IMR-90 (cell line): Measurements from ENCODE around the gene MAGI2. TPM values are rescaled to one million over a fixed set of nuclear protein-coding genes. Genes with fewer than 3 reads are reported as not detected.

ENCODE experiments used
- ATAC-seq: fragments of 200-7000 bp; cut with Tn5 transposase; 2 replicates; pipeline ENCODE4 v1.9.1; 2020; ENCODE audit warnings: low read depth, mild to moderate bottlenecking, moderate library complexity
- BruUV-seq: library from RNA; stranded (reverse); fragments of 400-500 nt; replicated peaks from 2 replicates; lab custom pipeline; 2021; lab: Mats Ljungman, UMichigan
- CTCF ChIA-PET: fragments of 300-600 bp; formaldehyde crosslinking; extraction: SDS; loops from one replicate; lab custom pipeline; 2021; ENCODE audit warnings: antibody characterized with exemption; lab: Yijun Ruan, JAX
- POLR2A ChIA-PET: fragments of 300-600 bp; sonication (Branson Sonifier 250); formaldehyde crosslinking; loops from one replicate; lab custom pipeline; 2022; ENCODE audit warnings: antibody characterized with exemption; ENCODE audit not compliant: unreplicated experiment; lab: Charles Lee
- DNase-seq: peaks from one replicate; pipeline ENCODE4 v3.0.0; 2013
- H2AFZ ChIP-seq: replicated peaks from 2 replicates; pipeline ENCODE3; 2013; ENCODE audit warnings: low read length, mild to moderate bottlenecking; ENCODE audit not compliant: poor library complexity
- H2AK5ac ChIP-seq: 2 replicates; pipeline ENCODE4 v1.6.1; 2013; ENCODE audit warnings: low read depth, low read length, inconsistent platforms
- H2AK9ac ChIP-seq: replicated peaks from 2 replicates; pipeline ENCODE3; 2013; ENCODE audit warnings: mild to moderate bottlenecking, low read depth, low read length, moderate library complexity; ENCODE audit not compliant: poor library complexity
- H2BK120ac ChIP-seq: 2 replicates; pipeline ENCODE4 v1.6.1; 2013; ENCODE audit warnings: low read depth, low read length, inconsistent platforms
- H2BK15ac ChIP-seq: 3 replicates; pipeline ENCODE4 v1.6.1; 2013; ENCODE audit warnings: low read depth, low read length, inconsistent platforms
- H2BK20ac ChIP-seq: 2 replicates; pipeline ENCODE4 v1.6.1; 2013; ENCODE audit warnings: low read depth, mild to moderate bottlenecking, inconsistent platforms, low read length, moderate library complexity
- H2BK5ac ChIP-seq: 2 replicates; pipeline ENCODE4 v1.6.1; 2013; ENCODE audit warnings: mild to moderate bottlenecking, low read depth, low read length, inconsistent platforms; ENCODE audit not compliant: poor library complexity, severe bottlenecking
- H3K14ac ChIP-seq: replicated peaks from 2 replicates; pipeline ENCODE4 v1.6.1; 2013; ENCODE audit warnings: low read depth, low read length, inconsistent platforms
- H3K18ac ChIP-seq: 2 replicates; pipeline ENCODE4 v1.6.1; 2013; ENCODE audit warnings: low read depth, low read length, control low read depth
- H3K23ac ChIP-seq: 2 replicates; pipeline ENCODE4 v1.6.1; 2013; ENCODE audit warnings: low read depth, low read length, inconsistent platforms
- H3K27ac ChIP-seq: 2 replicates; pipeline ENCODE4 v1.5.1; 2013; ENCODE audit warnings: mild to moderate bottlenecking, control low read depth, low read length; ENCODE audit not compliant: insufficient read depth
- H3K27me3 ChIP-seq: 2 replicates; pipeline ENCODE4 v1.6.1; 2013; ENCODE audit warnings: low read length; ENCODE audit not compliant: control insufficient read depth, insufficient read depth
- H3K36me3 ChIP-seq: 2 replicates; pipeline ENCODE4 v1.6.1; 2013; ENCODE audit warnings: low read length, mixed read lengths; ENCODE audit not compliant: control insufficient read depth, insufficient read depth
- H3K4ac ChIP-seq: 2 replicates; pipeline ENCODE4 v1.6.1; 2013; ENCODE audit warnings: low read depth, low read length, inconsistent platforms
- H3K4me1 ChIP-seq: 2 replicates; pipeline ENCODE4 v1.6.1; 2013; ENCODE audit warnings: low read length, mixed read lengths; ENCODE audit not compliant: control insufficient read depth, insufficient read depth
- H3K4me2 ChIP-seq: 2 replicates; pipeline ENCODE4 v1.6.1; 2013; ENCODE audit warnings: low read depth, mild to moderate bottlenecking, control low read depth, low read length, moderate library complexity
- H3K4me3 ChIP-seq: 2 replicates; pipeline ENCODE4 v1.5.1; 2013; ENCODE audit warnings: low read depth, mild to moderate bottlenecking, control low read depth, low read length, moderate library complexity; ENCODE audit not compliant: insufficient read depth
- H3K56ac ChIP-seq: 2 replicates; pipeline ENCODE4 v1.6.1; 2013; ENCODE audit warnings: low read length, inconsistent platforms; ENCODE audit not compliant: insufficient read depth; ENCODE audit errors: extremely low read depth
- H3K79me1 ChIP-seq, 2 experiments: 2 replicates each; pipeline ENCODE4 v1.6.1; 2013; ENCODE audit warnings: low read length in 2 of 2, inconsistent platforms in 1 of 2, low read depth in 1 of 2
- H3K9ac ChIP-seq: 2 replicates; pipeline ENCODE4 v1.6.1; 2013; ENCODE audit warnings: low read depth, low read length, control low read depth
- H3K9me1 ChIP-seq: 2 replicates; pipeline ENCODE4 v1.6.1; 2013; ENCODE audit warnings: low read length, inconsistent platforms; ENCODE audit not compliant: insufficient read depth
- H3K9me3 ChIP-seq: 2 replicates; pipeline ENCODE4 v1.6.1; 2013; ENCODE audit warnings: low read length; ENCODE audit not compliant: control insufficient read depth, insufficient read depth
- H4K20me1 ChIP-seq: 2 replicates; pipeline ENCODE4 v1.6.1; 2013; ENCODE audit warnings: low read length, inconsistent platforms; ENCODE audit not compliant: insufficient read depth
- H4K5ac ChIP-seq: 2 replicates; pipeline ENCODE4 v1.6.1; 2013; ENCODE audit warnings: mild to moderate bottlenecking, low read depth, low read length, control low read depth
- H4K8ac ChIP-seq, 2 experiments: 2 replicates each; pipeline ENCODE4 v1.6.1; 2013; ENCODE audit warnings: low read depth in 2 of 2, low read length in 2 of 2, control low read depth in 1 of 2, inconsistent platforms in 1 of 2
- H4K91ac ChIP-seq: 2 replicates; pipeline ENCODE4 v1.6.1; 2013; ENCODE audit warnings: low read depth, low read length, inconsistent platforms; ENCODE audit not compliant: insufficient read depth
- MAFK ChIP-seq: IDR thresholded peaks from 2 replicates; pipeline ENCODE4 v1.6.1; 2012; ENCODE audit warnings: low read depth, low read length, improper control_type of control experiment
- SMC3 ChIP-seq: fragments of 150-350 bp; IDR thresholded peaks from 2 replicates; pipeline ENCODE4 v1.6.1; 2016; ENCODE audit warnings: low read depth, mild to moderate bottlenecking, antibody characterized with exemption, low read length, moderate library complexity
- WGBS, 2 experiments: methylation state at CpG; one replicate each; pipeline versions ENCODE4 v1.1.5 to v1.1.7; 2013; ENCODE audit warnings: missing lambda C conversion rate in 2 of 2; ENCODE audit not compliant: insufficient read length in 1 of 2; ENCODE audit errors: extremely low coverage in 2 of 2; 5-methylcytosine and 5-hydroxymethylcytosine counted together
- dilution Hi-C: fragments of 300-500 bp; cut with HindIII; formaldehyde crosslinking; loops from one replicate; pipeline ENCODE4 v1.14.3; 2018; ENCODE audit warnings: low sequenced_read_pairs; ENCODE audit not compliant: unreplicated experiment
- in situ Hi-C: fragments of 300-500 bp; cut with MboI; formaldehyde crosslinking; loops from 3 replicates; pipeline ENCODE4 v1.14.3; 2019; ENCODE audit warnings: low sequenced_read_pairs, inconsistent platforms, mixed read lengths
- intact Hi-C: fragments of 100-400 bp; cut with micrococcal nuclease; formaldehyde crosslinking; loops from 2 replicates; pipeline ENCODE4 v1.10.0; 2022
- polyA plus RNA-seq, 3 experiments: library from polyadenylated mRNA; depleted of rRNA; stranded (reverse); fragments of >200 nt; gene quantifications; 2 replicates each; pipeline ENCODE4 v1.2.3, GENCODE V29; 2012; ENCODE audit warnings: low replicate concordance in 1 of 3
- total RNA-seq: library from RNA; depleted of rRNA; stranded (reverse); fragments of >200 nt; gene quantifications from 2 replicates; pipeline ENCODE4 v1.2.3, GENCODE V29; 2012

Gene MAGI2
- total and polyA plus RNA-seq, 2 of the 4 experiments (the other 2 are of a cell fraction) = 2.5 to 17.9 TPM

DNA sequence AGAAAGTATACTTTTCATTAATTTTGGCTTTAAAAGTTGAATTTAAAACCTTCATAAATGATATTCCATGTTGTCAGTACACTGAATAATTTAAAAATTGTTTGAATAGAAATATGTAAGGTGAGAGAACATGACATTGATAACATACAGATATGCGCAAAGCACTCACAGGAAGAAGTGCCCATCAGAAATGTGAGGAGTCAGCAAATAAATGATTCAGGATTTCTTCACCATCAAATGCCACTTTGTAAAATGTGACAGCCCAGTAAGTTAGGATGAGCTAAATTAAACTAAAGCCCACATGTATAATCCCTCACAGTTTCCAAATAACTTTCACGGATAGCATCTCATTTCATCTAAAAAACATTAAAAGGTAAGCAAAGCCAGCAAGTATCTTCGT is 417.6 kb downstream of the MAGI2 start:
- no peak overlapping the region for H2AFZ ChIP-seq
- no peaks in the 10 kb centered on the region for H3K27me3 ChIP-seq
- H3K4ac ChIP-seq = no peak overlapping the region
- H2BK20ac ChIP-seq = no peak overlapping the region
- H2AK9ac ChIP-seq = no peak overlapping the region
- no peak overlapping the region for H3K18ac ChIP-seq
- ATAC-seq (no peak), DNase-seq (no peak)
- no peak overlapping the region for H3K27ac ChIP-seq
- no peaks in the 10 kb centered on the region for H3K9me1 ChIP-seq
- H4K91ac ChIP-seq = no peak overlapping the region
- no CpG with 5 or more reads among the region's 3 CpGs for WGBS, 2 experiments
- H4K8ac ChIP-seq = no peak overlapping the region
- H2AK5ac ChIP-seq = no peak overlapping the region
- no peaks in the 10 kb centered on the region for H3K36me3 ChIP-seq
- in situ Hi-C loops = no loop called here
- H3K79me1 ChIP-seq = no peaks in the 10 kb centered on the region; a peak in 1 of 4 replicates
- no peaks in the 10 kb centered on the region for H3K4me1 ChIP-seq
- POLR2A ChIA-PET = no interaction called here
- no peak overlapping the region for H4K5ac ChIP-seq
- TF ChIP-seq MAFK = peak; percentile 94
- no peak for TF ChIP-seq SMC3
- no peak overlapping the region for H2BK5ac ChIP-seq
- no peak overlapping the region for H3K14ac ChIP-seq
- no peak overlapping the region for H3K56ac ChIP-seq
- dilution Hi-C loops = no loop called here
- no peak overlapping the region for H2BK15ac ChIP-seq
- no peak overlapping the region for H3K4me3 ChIP-seq
- H2BK120ac ChIP-seq = no peak overlapping the region
- no peaks in the 10 kb centered on the region for H4K20me1 ChIP-seq
- no peak overlapping the region for H3K4me2 ChIP-seq
- no peak overlapping the region for H3K23ac ChIP-seq
- intact Hi-C loops = no loop called here
- CTCF ChIA-PET = no interaction called here
- no peaks in the 10 kb centered on the region for H3K9me3 ChIP-seq
- no TSS peak for BruUV-seq
- H3K9ac ChIP-seq = no peak overlapping the region
